ENCODE measurements around the gene EHHADH.

Gene EHHADH

GRCh38 chr3:185197068-185197467, 56.8 kb downstream of the EHHADH start:
- Histone ChIP-seq H3K4me1 (ENCODE audit: control insufficient read depth, insufficient read depth, low read length) (no peaks in the 10 kb centered on the region), H3K27ac (ENCODE audit: extremely low read depth, low read depth, low read length) (no peak overlapping the region), H3K36me3 (ENCODE audit: control insufficient read depth in 2 of 2, insufficient read depth in 1 of 2, low read length in 2 of 2) (peaks cover 0 to 20% of the 10 kb centered on the region in 2 experiments; a peak in 1 of 3 replicates), H3K4me3 (ENCODE audit: low read depth, low read length) (no peak overlapping the region), H3K9me3 (ENCODE audit: control insufficient read depth, insufficient read depth, low read depth, low read length) (no peaks in the 10 kb centered on the region)
- POLR2A ChIA-PET: no interaction called here
- CTCF ChIA-PET: no interaction called here
- TF ChIP-seq ATF2 (tag by site-specific recombination; IDR thresholded peaks at IDR 0.05; ENCODE audit: low read depth) (no peak), SP7 (tag by site-specific recombination; IDR thresholded peaks at IDR 0.05) (no peak), ZNF629 (tag by site-specific recombination; IDR thresholded peaks at IDR 0.05) (no peak), ZBTB20 (tag by site-specific recombination; IDR thresholded peaks at IDR 0.05) (no peak), ZNF362 (tag by site-specific recombination; IDR thresholded peaks at IDR 0.05) (no peak), ZNF37A (tag by site-specific recombination; IDR thresholded peaks at IDR 0.05) (no peak), ZNF140 (tag by site-specific recombination; IDR thresholded peaks at IDR 0.05) (no peak), ZNF248 (tag by site-specific recombination; IDR thresholded peaks at IDR 0.05) (no peak)

GRCh38 chr3:185195652-185196051, 58.2 kb downstream of the EHHADH start:
- Histone ChIP-seq H3K4me3 (ENCODE audit: low read depth, low read length) (no peak overlapping the region), H3K27ac (ENCODE audit: extremely low read depth, low read depth, low read length) (no peak overlapping the region), H3K36me3 (ENCODE audit: control insufficient read depth in 2 of 2, insufficient read depth in 1 of 2, low read length in 2 of 2) (peaks cover 0 to 18% of the 10 kb centered on the region in 2 experiments; a peak in 1 of 3 replicates), H3K9me3 (ENCODE audit: control insufficient read depth, insufficient read depth, low read depth, low read length) (no peaks in the 10 kb centered on the region), H3K4me1 (ENCODE audit: control insufficient read depth, insufficient read depth, low read length) (no peaks in the 10 kb centered on the region)
- POLR2A ChIA-PET: no interaction called here
- TF ChIP-seq ZNF530 (tag by site-specific recombination; IDR thresholded peaks at IDR 0.05; ENCODE audit: low read depth) (no peak), PRDM2 (tag by site-specific recombination; IDR thresholded peaks at IDR 0.05; ENCODE audit: borderline replicate concordance) (no peak), ZNF155 (tag by site-specific recombination; IDR thresholded peaks at IDR 0.05) (no peak), ZSCAN30 (tag by site-specific recombination; IDR thresholded peaks at IDR 0.05) (no peak), HOXC10 (CRISPR knock-in tag; IDR thresholded peaks at IDR 0.05) (no peak), ZFP41 (tag by site-specific recombination; IDR thresholded peaks at IDR 0.05; ENCODE audit: borderline replicate concordance) (no peak), GLI2 (tag by site-specific recombination; IDR thresholded peaks at IDR 0.05; ENCODE audit: borderline replicate concordance, low read depth) (no peak), ZNF670 (tag by site-specific recombination; IDR thresholded peaks at IDR 0.05; ENCODE audit: low read depth) (no peak), ZNF623 (tag by site-specific recombination; IDR thresholded peaks at IDR 0.05) (no peak), ZNF221 (tag by site-specific recombination; IDR thresholded peaks at IDR 0.05; ENCODE audit: borderline replicate concordance) (no peak), GLI4 (tag by site-specific recombination; IDR thresholded peaks at IDR 0.05) (no peak), WT1 (tag by site-specific recombination; IDR thresholded peaks at IDR 0.05) (no peak), SALL2 (tag by site-specific recombination; IDR thresholded peaks at IDR 0.05; ENCODE audit: borderline replicate concordance) (no peak), ZBTB8A (tag by site-specific recombination; IDR thresholded peaks at IDR 0.05) (no peak), ZNF701 (tag by site-specific recombination; IDR thresholded peaks at IDR 0.05) (no peak), ZNF776 (tag by site-specific recombination; IDR thresholded peaks at IDR 0.05; ENCODE audit: borderline replicate concordance) (no peak), BCL6B (tag by site-specific recombination; IDR thresholded peaks at IDR 0.05) (no peak), KLF1 (tag by site-specific recombination; IDR thresholded peaks at IDR 0.05) (no peak)
- CTCF ChIA-PET: no interaction called here
